PC-9 (cell line): Measurements from ENCODE around the gene TMEM80. TPM values are rescaled to one million over a fixed set of nuclear protein-coding genes. Genes with fewer than 3 reads are reported as not detected.
"Not testable (repeated sequence)": the region's sequence is repeated elsewhere in the genome, so short reads cannot be mapped to it uniquely, and the experiment has no call there.

Experiments used
- BruUV-seq: library from RNA; stranded (reverse); fragments of 400-500 nt; replicated peaks from 2 replicates; lab custom pipeline; 2021; lab: Mats Ljungman, UMichigan
- CTCF ChIA-PET: fragments of 300-600 bp; sonication (Branson Sonifier 250); formaldehyde crosslinking; loops from one replicate; lab custom pipeline; 2022; ENCODE audit warnings: antibody characterized with exemption; lab: Charles Lee
- POLR2A ChIA-PET: fragments of 300-600 bp; sonication (Branson Sonifier 250); formaldehyde crosslinking; loops from one replicate; lab custom pipeline; 2022; ENCODE audit warnings: antibody characterized with exemption; ENCODE audit not compliant: unreplicated experiment; lab: Charles Lee
- DNase-seq, 2 experiments: peaks; one replicate each; pipeline versions ENCODE4 v3.0.0 to v3.0.0-alpha.2; 2015 to 2022; ENCODE audit warnings: mixed read lengths in 1 of 2
- H2AFZ ChIP-seq: fragments of 200-600 bp; sonication (generic); 2 replicates; pipeline ENCODE4 v1.8.1; 2017; ENCODE audit warnings: antibody characterized with exemption
- H3F3A ChIP-seq: fragments of 200-600 bp; sonication (generic); 2 replicates; pipeline ENCODE4 v1.8.1; 2017; ENCODE audit warnings: antibody characterized with exemption, mild to moderate bottlenecking, low read depth; ENCODE audit not compliant: insufficient read depth
- H3K27ac ChIP-seq: fragments of 200-600 bp; sonication (generic); 2 replicates; pipeline ENCODE4 v1.6.1; 2016; ENCODE audit warnings: mixed run types
- H3K27me3 ChIP-seq: fragments of 200-600 bp; sonication (generic); 2 replicates; pipeline ENCODE4 v1.6.1; 2016; ENCODE audit warnings: low read depth, mixed run types; ENCODE audit not compliant: insufficient read depth
- H3K36me3 ChIP-seq: fragments of 200-600 bp; sonication (generic); 2 replicates; pipeline ENCODE4 v1.6.1; 2016; ENCODE audit warnings: low read depth, mixed run types
- H3K4me1 ChIP-seq: fragments of 200-600 bp; sonication (generic); replicated peaks from 2 replicates; pipeline ENCODE4 v1.6.1; 2016; ENCODE audit warnings: mixed run types; ENCODE audit not compliant: insufficient read depth
- H3K4me2 ChIP-seq: fragments of 200-600 bp; sonication (generic); 2 replicates; pipeline ENCODE4 v1.6.1; 2017; ENCODE audit warnings: mixed run types
- H3K4me3 ChIP-seq: fragments of 200-600 bp; sonication (generic); 2 replicates; pipeline ENCODE4 v1.6.1; 2016; ENCODE audit warnings: mixed run types
- H3K79me2 ChIP-seq: fragments of 200-600 bp; sonication (generic); 2 replicates; pipeline ENCODE4 v1.6.1; 2017; ENCODE audit warnings: low read depth, mixed run types
- H3K9me2 ChIP-seq: fragments of 200-600 bp; sonication (generic); 2 replicates; pipeline ENCODE4 v1.8.1; 2017; ENCODE audit warnings: mild to moderate bottlenecking; ENCODE audit not compliant: insufficient read depth
- H3K9me3 ChIP-seq: fragments of 200-600 bp; sonication (generic); 2 replicates; pipeline ENCODE4 v1.8.1; 2016; ENCODE audit warnings: low read depth; ENCODE audit not compliant: insufficient read depth
- H4K20me1 ChIP-seq: fragments of 200-600 bp; sonication (generic); 2 replicates; pipeline ENCODE4 v1.8.1; 2017; ENCODE audit not compliant: insufficient read depth
- EZH2 ChIP-seq: fragments of 200-600 bp; sonication (generic); IDR thresholded peaks from 2 replicates; pipeline ENCODE4 v1.8.0; 2017; ENCODE audit warnings: antibody characterized with exemption, low read depth
- intact Hi-C: fragments of 100-400 bp; cut with micrococcal nuclease; formaldehyde crosslinking; loops from one replicate; pipeline ENCODE4 v1.10.0; 2022; ENCODE audit not compliant: unreplicated experiment
- total RNA-seq: library from RNA; stranded (reverse); gene quantifications from 2 replicates; pipeline ENCODE4 v1.2.3, GENCODE V29; 2021
- TF ChIP-seq, protein P1 (sequence below): fragments of 200-600 bp; sonication (generic); conservative IDR thresholded peaks from 2 replicates; pipeline ENCODE4 v1.6.1; 2017; ENCODE audit warnings: mixed run types, antibody characterized with exemption, mild to moderate bottlenecking, moderate library complexity

The TMEM80 gene
- total RNA-seq, 1 experiment from 2014 or later = 36.6 TPM

DNA sequence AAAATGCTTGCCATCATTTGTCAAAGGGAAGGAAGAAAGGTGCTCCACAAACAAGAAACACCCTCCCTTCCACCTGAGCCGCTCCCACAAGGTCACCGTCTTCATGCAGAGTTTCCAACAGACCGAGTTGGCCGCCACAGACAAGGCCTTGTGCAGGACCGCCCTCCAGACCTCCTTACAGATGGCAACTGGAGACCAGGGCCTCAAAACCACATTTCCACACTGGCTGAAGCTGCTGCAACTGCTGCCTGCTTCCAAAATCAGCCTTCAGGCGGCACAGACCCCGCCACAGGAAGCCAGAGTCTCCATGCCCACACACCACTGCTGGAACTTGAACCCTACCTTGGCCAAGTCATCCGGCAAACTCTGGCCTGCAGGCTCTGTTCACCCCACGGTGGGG is 6.9 kb upstream of the TMEM80 start:
- no TSS peak for BruUV-seq

DNA sequence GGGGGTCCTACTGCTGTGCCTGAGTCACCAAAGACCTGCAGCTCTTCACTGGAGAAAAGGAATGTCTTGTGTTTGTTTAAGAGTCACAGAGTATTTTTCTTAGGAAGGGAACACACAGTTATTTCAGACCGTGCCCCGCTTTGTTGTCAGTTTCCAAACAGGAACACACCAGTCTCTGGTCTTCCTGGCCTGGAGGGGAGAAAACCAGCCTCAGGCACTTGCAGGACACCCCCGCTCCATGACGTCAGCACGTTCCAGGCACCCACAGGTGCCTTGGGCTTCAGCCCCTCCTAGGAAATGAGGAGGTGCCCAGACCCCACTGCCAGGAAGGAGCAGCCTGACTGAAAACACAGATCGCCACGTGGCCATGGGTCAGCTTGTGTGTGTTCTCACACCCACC is 6.0 kb upstream of the TMEM80 start:
- H4K20me1 ChIP-seq = peaks cover 11% of the 10 kb centered on the region
- no peaks in the 10 kb centered on the region for H3K36me3 ChIP-seq
- H3K79me2 ChIP-seq = peaks cover 34% of the 10 kb centered on the region
- intact Hi-C loops = no loop called here
- H3K27me3 ChIP-seq = no peaks in the 10 kb centered on the region
- TF ChIP-seq EZH2 = no peak
- TF ChIP-seq, protein P1, sequence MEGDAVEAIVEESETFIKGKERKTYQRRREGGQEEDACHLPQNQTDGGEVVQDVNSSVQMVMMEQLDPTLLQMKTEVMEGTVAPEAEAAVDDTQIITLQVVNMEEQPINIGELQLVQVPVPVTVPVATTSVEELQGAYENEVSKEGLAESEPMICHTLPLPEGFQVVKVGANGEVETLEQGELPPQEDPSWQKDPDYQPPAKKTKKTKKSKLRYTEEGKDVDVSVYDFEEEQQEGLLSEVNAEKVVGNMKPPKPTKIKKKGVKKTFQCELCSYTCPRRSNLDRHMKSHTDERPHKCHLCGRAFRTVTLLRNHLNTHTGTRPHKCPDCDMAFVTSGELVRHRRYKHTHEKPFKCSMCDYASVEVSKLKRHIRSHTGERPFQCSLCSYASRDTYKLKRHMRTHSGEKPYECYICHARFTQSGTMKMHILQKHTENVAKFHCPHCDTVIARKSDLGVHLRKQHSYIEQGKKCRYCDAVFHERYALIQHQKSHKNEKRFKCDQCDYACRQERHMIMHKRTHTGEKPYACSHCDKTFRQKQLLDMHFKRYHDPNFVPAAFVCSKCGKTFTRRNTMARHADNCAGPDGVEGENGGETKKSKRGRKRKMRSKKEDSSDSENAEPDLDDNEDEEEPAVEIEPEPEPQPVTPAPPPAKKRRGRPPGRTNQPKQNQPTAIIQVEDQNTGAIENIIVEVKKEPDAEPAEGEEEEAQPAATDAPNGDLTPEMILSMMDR = no peak
- POLR2A ChIA-PET = no interaction called here
- H3K27ac ChIP-seq = no peak overlapping the region
- no peaks in the 10 kb centered on the region for H3K9me2 ChIP-seq
- no peak for DNase-seq
- CTCF ChIA-PET = no interaction called here
- H2AFZ ChIP-seq = no peak overlapping the region
- no peaks in the 10 kb centered on the region for H3K9me3 ChIP-seq
- no peaks in the 10 kb centered on the region for H3F3A ChIP-seq
- H3K4me3 ChIP-seq = no peak overlapping the region
- 0 out of 2 replicates have a peak, but pooled peaks cover 18% of the 10 kb centered on the region for H3K4me1 ChIP-seq
- no peak overlapping the region for H3K4me2 ChIP-seq
- no TSS peak for BruUV-seq

More for the DNA sequence above, 6.9 kb upstream of the TMEM80 start:
- Histone ChIP-seq H3K4me1 (0 out of 2 replicates have a peak, but pooled peaks cover 10% of the 10 kb centered on the region), H3K36me3 (no peaks in the 10 kb centered on the region), H3F3A (no peaks in the 10 kb centered on the region), H3K27me3 (no peaks in the 10 kb centered on the region), H4K20me1 (peaks cover 11% of the 10 kb centered on the region), H3K4me2 (no peak overlapping the region), H3K79me2 (peaks cover 28% of the 10 kb centered on the region), H3K27ac (no peak overlapping the region), H3K4me3 (no peak overlapping the region), H2AFZ (no peak overlapping the region), H3K9me3 (no peaks in the 10 kb centered on the region), H3K9me2 (no peaks in the 10 kb centered on the region)
- TF ChIP-seq, protein P1 = no peak
- no peak for TF ChIP-seq EZH2
- CTCF ChIA-PET = no interaction called here
- intact Hi-C loops = no loop called here
- POLR2A ChIA-PET = no interaction called here
- DNase-seq = no peak

DNA sequence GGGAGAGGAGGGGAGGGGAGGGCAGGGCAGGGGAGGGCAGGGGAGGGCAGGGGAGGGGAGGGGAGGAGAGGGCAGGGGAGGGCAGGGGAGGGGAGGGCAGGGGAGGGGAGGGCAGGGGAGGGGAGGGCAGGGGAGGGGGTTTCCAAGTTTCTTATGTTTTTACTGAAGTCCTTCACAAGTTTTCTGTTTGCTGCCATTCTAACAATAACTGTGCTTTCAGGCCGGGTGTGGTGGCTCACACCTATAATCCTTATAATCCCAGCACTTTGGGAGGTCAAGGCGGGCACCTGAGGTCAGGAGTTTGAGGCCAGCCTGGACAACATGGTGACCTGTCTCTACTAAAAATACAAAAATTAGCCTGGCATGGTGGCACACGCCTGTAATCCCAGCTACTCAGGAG is 5.4 kb upstream of the TMEM80 start:
- peaks cover 34% of the 10 kb centered on the region for H3K79me2 ChIP-seq
- H3K4me1 ChIP-seq = 0 out of 2 replicates have a peak, but pooled peaks cover 18% of the 10 kb centered on the region
- H3K27me3 ChIP-seq, BruUV-seq, H2AFZ ChIP-seq, intact Hi-C loops, H3K9me3 ChIP-seq, H3K27ac ChIP-seq, H3K4me2 ChIP-seq, POLR2A ChIA-PET, H3K9me2 ChIP-seq, DNase-seq, CTCF ChIA-PET, H3K4me3 ChIP-seq, H3F3A ChIP-seq, H3K36me3 ChIP-seq: not testable (repeated sequence)
- H4K20me1 ChIP-seq = peaks cover 11% of the 10 kb centered on the region
